MM.1S (cell line): ENCODE results near the gene FAM193A.

Experiments used
- EZH2phosphoT487 ChIP-seq: fragments of 300-600 bp; sonication (generic); IDR thresholded peaks from 2 replicates; pipeline ENCODE4 v1.6.1; 2018; ENCODE audit warnings: antibody characterized with exemption, low read length
- TF ChIP-seq, protein P1 (sequence below): fragments of 300-600 bp; sonication (generic); IDR thresholded peaks from 2 replicates; pipeline ENCODE4 v1.5.1; 2016; ENCODE audit warnings: antibody characterized with exemption, low read length, mixed read lengths

- TF ChIP-seq EZH2phosphoT487 = no peak
- TF ChIP-seq, protein P1, sequence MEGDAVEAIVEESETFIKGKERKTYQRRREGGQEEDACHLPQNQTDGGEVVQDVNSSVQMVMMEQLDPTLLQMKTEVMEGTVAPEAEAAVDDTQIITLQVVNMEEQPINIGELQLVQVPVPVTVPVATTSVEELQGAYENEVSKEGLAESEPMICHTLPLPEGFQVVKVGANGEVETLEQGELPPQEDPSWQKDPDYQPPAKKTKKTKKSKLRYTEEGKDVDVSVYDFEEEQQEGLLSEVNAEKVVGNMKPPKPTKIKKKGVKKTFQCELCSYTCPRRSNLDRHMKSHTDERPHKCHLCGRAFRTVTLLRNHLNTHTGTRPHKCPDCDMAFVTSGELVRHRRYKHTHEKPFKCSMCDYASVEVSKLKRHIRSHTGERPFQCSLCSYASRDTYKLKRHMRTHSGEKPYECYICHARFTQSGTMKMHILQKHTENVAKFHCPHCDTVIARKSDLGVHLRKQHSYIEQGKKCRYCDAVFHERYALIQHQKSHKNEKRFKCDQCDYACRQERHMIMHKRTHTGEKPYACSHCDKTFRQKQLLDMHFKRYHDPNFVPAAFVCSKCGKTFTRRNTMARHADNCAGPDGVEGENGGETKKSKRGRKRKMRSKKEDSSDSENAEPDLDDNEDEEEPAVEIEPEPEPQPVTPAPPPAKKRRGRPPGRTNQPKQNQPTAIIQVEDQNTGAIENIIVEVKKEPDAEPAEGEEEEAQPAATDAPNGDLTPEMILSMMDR = no peak
Measured at GRCh38 chr4:2745516-2745915, 209.1 kb downstream of the FAM193A start.
